Liver (tissue), 9 donors: ENCODE results near the gene UBE2S. TPM values are rescaled to one million over a fixed set of nuclear protein-coding genes. Genes with fewer than 3 reads are reported as not detected.

ENCODE experiments used
- DNase-seq: peaks from one replicate; pipeline ENCODE4 v3.0.0-alpha.2; 2017; ENCODE audit warnings: low spot score
- H3K27ac ChIP-seq, 2 donors: one replicate each; pipeline ENCODE4 v1.7.0; 2013; ENCODE audit warnings: inconsistent platforms in 2 of 2, low read length in 2 of 2, control low read depth in 1 of 2, low read depth in 1 of 2, mild to moderate bottlenecking in 1 of 2
- H3K27me3 ChIP-seq, 4 donors: one replicate each; pipeline versions ENCODE4 v1.6.1 to v1.7.0; 2013; ENCODE audit warnings: low read length in 3 of 4, inconsistent platforms in 1 of 4, mild to moderate bottlenecking in 1 of 4, moderate library complexity in 1 of 4; ENCODE audit not compliant: control insufficient read depth in 4 of 4, insufficient read depth in 4 of 4
- H3K36me3 ChIP-seq, 4 donors: one replicate each; pipeline versions ENCODE4 v1.6.1 to v1.7.0; 2013; ENCODE audit warnings: low read length in 3 of 4, mild to moderate bottlenecking in 3 of 4, low read depth in 1 of 4, moderate library complexity in 1 of 4; ENCODE audit not compliant: control insufficient read depth in 4 of 4, insufficient read depth in 3 of 4
- H3K4me1 ChIP-seq, 4 donors: one replicate each; pipeline versions ENCODE4 v1.6.1 to v1.7.0; 2013; ENCODE audit warnings: low read length in 3 of 4, mild to moderate bottlenecking in 3 of 4, moderate library complexity in 1 of 4; ENCODE audit not compliant: control insufficient read depth in 4 of 4, insufficient read depth in 4 of 4
- H3K4me3 ChIP-seq, 3 donors: one replicate each; pipeline versions ENCODE4 v1.6.1 to v1.7.0; 2013; ENCODE audit warnings: low read length in 3 of 3, control low read depth in 1 of 3, low read depth in 1 of 3, mild to moderate bottlenecking in 1 of 3
- H3K9ac ChIP-seq, 2 donors: one replicate each; pipeline ENCODE4 v1.7.0; 2013; ENCODE audit warnings: low read length in 2 of 2, mild to moderate bottlenecking in 2 of 2, moderate library complexity in 2 of 2, control low read depth in 1 of 2, low read depth in 1 of 2
- H3K9me3 ChIP-seq, 4 donors: one replicate each; pipeline versions ENCODE4 v1.6.1 to v1.7.0; 2013; ENCODE audit warnings: low read length in 3 of 4; ENCODE audit not compliant: control insufficient read depth in 4 of 4
- EGR1 ChIP-seq, 2 donors: IDR thresholded peaks; 2 replicates each; pipeline ENCODE4 v1.6.1; 2016 to 2018; ENCODE audit warnings: antibody characterized with exemption in 2 of 2, low read depth in 2 of 2
- FOXA1 ChIP-seq: IDR thresholded peaks from 2 replicates; pipeline ENCODE4 v1.6.1; 2016; ENCODE audit warnings: antibody characterized with exemption
- FOXA2 ChIP-seq: IDR thresholded peaks from 2 replicates; pipeline ENCODE4 v1.6.1; 2016; ENCODE audit warnings: antibody characterized with exemption
- GABPA ChIP-seq, 2 donors: IDR thresholded peaks in 1 of 2; conservative IDR thresholded peaks in 1 of 2; 2 replicates each; pipeline ENCODE4 v1.6.1; 2016; ENCODE audit warnings: antibody characterized with exemption in 2 of 2, mild to moderate bottlenecking in 1 of 2, moderate library complexity in 1 of 2
- HNF4A ChIP-seq, 2 donors: conservative IDR thresholded peaks; 2 replicates each; pipeline ENCODE4 v1.6.1; 2016; ENCODE audit warnings: antibody characterized with exemption in 2 of 2, mild to moderate bottlenecking in 2 of 2
- HNF4G ChIP-seq: IDR thresholded peaks from 2 replicates; pipeline ENCODE4 v1.6.1; 2016; ENCODE audit warnings: antibody characterized with exemption
- JUND ChIP-seq, 2 donors: IDR thresholded peaks; 2 replicates each; pipeline ENCODE4 v1.6.1; 2016; ENCODE audit warnings: antibody characterized with exemption in 2 of 2
- MAX ChIP-seq: IDR thresholded peaks from 2 replicates; pipeline ENCODE4 v1.6.1; 2016; ENCODE audit warnings: antibody characterized with exemption
- NR2F2 ChIP-seq: IDR thresholded peaks from 2 replicates; pipeline ENCODE4 v1.6.1; 2016; ENCODE audit warnings: antibody characterized with exemption
- RAD21 ChIP-seq, 2 donors: IDR thresholded peaks; 2 replicates each; pipeline ENCODE4 v1.6.1; 2016; ENCODE audit warnings: antibody characterized with exemption in 2 of 2, mild to moderate bottlenecking in 2 of 2
- REST ChIP-seq: IDR thresholded peaks from 2 replicates; pipeline ENCODE4 v1.6.1; 2016; ENCODE audit warnings: antibody characterized with exemption, mild to moderate bottlenecking
- RXRA ChIP-seq, 2 donors: IDR thresholded peaks; 2 replicates each; pipeline ENCODE4 v1.6.1; 2017 to 2018; ENCODE audit warnings: antibody characterized with exemption in 2 of 2, mild to moderate bottlenecking in 1 of 2
- TAF1 ChIP-seq: conservative IDR thresholded peaks from 2 replicates; pipeline ENCODE4 v1.6.1; 2016; ENCODE audit warnings: antibody characterized with exemption, mild to moderate bottlenecking
- YY1 ChIP-seq: IDR thresholded peaks from 2 replicates; pipeline ENCODE4 v1.6.1; 2016; ENCODE audit warnings: antibody characterized with exemption, mild to moderate bottlenecking
- ZBTB33 ChIP-seq: IDR thresholded peaks from 2 replicates; pipeline ENCODE4 v1.6.1; 2016; ENCODE audit warnings: antibody characterized with exemption
- WGBS: extraction: QIAGEN DNeasy Blood & Tissue Kit; methylation state at CpG from one replicate; pipeline ENCODE4 v1.1.7; 2013; 5-methylcytosine and 5-hydroxymethylcytosine counted together
- polyA plus RNA-seq, 2 donors: library from polyadenylated mRNA; stranded (reverse) in 1 of 2; unstranded in 1 of 2; fragments of 200-250 nt in 1 of 2; fragments of >200 nt in 1 of 2; fragmentation: Nextera tagmentation in 1 of 2; extraction: Ambion mirVana in 1 of 2; gene quantifications; one replicate each; pipeline versions ENCODE4 v1.2.1 to v1.2.3, GENCODE V29; 2013 to 2015
- total RNA-seq, 2 donors: library from RNA; depleted of rRNA; stranded (reverse); fragments of >200 nt; gene quantifications; one replicate each; pipeline ENCODE4 v1.2.3, GENCODE V29; 2014
- TF ChIP-seq, protein P1 (sequence below): IDR thresholded peaks from 2 replicates; pipeline ENCODE4 v1.6.1; 2016; ENCODE audit warnings: antibody characterized with exemption
- TF ChIP-seq, protein P2 (sequence below): fragments of 150-350 bp; IDR thresholded peaks from 2 replicates; pipeline ENCODE4 v1.5.1; 2017; ENCODE audit warnings: improper control_type of control experiment, low read depth, low read length; ENCODE audit not compliant: missing input control
- donor health status: healthy.
- donor health status: healthy.
- donor health status: healthy.
- donor health status: healthy.
- donor health status: healthy.

UBE2S gene
- total and polyA plus RNA-seq, 4 donors, result 5.2 to 95.2 (median 6.8) TPM

- Histone ChIP-seq H3K27ac (no peak overlapping the region), H3K36me3 (no peaks in the 10 kb centered on the region), H3K4me1 (peaks cover 4 to 6% (median 5%) of the 10 kb centered on the region in 4 donors), H3K27me3 (peaks cover 0 to 2% (median 2%) of the 10 kb centered on the region in 4 donors), H3K4me3 (no peak overlapping the region), H3K9ac (no peak overlapping the region), H3K9me3 (no peaks in the 10 kb centered on the region)
- WGBS, result 74% methylated on average over 11 of the region's 11 CpGs
- DNase-seq, result no peak
- TF ChIP-seq EGR1 (IDR thresholded peaks at IDR 0.05; ENCODE audit: low read depth in 2 of 2) (no peak), MAX (no peak), HNF4G (no peak), GABPA (IDR thresholded peaks at IDR 0.05 in 1 of 2, conservative IDR thresholded peaks at IDR 0.05 in 1 of 2) (no peak), JUND (IDR thresholded peaks at IDR 0.05) (no peak), FOXA1 (no peak), TAF1 (no peak), REST (no peak), HNF4A (conservative IDR thresholded peaks at IDR 0.05) (no peak), NR2F2 (no peak), RXRA (IDR thresholded peaks at IDR 0.05) (no peak), FOXA2 (no peak), ZBTB33 (no peak), RAD21 (IDR thresholded peaks at IDR 0.05) (no peak), YY1 (no peak)
- TF ChIP-seq, protein P1, sequence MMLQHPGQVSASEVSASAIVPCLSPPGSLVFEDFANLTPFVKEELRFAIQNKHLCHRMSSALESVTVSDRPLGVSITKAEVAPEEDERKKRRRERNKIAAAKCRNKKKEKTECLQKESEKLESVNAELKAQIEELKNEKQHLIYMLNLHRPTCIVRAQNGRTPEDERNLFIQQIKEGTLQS, result no peak
- TF ChIP-seq, protein P2, sequence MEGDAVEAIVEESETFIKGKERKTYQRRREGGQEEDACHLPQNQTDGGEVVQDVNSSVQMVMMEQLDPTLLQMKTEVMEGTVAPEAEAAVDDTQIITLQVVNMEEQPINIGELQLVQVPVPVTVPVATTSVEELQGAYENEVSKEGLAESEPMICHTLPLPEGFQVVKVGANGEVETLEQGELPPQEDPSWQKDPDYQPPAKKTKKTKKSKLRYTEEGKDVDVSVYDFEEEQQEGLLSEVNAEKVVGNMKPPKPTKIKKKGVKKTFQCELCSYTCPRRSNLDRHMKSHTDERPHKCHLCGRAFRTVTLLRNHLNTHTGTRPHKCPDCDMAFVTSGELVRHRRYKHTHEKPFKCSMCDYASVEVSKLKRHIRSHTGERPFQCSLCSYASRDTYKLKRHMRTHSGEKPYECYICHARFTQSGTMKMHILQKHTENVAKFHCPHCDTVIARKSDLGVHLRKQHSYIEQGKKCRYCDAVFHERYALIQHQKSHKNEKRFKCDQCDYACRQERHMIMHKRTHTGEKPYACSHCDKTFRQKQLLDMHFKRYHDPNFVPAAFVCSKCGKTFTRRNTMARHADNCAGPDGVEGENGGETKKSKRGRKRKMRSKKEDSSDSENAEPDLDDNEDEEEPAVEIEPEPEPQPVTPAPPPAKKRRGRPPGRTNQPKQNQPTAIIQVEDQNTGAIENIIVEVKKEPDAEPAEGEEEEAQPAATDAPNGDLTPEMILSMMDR, result no peak
Measured at GRCh38 chr19:55379174-55379573, 28.4 kb downstream of the UBE2S start.
